Mesenchymal stem cell (in vitro differentiated cells and primary cell): Measurements from ENCODE around the gene CCNQ.

Source experiments
- DNase-seq: peaks from one replicate; pipeline ENCODE4 v3.0.0-alpha.2; 2013
- H2AFZ ChIP-seq: one replicate; pipeline ENCODE4 v1.6.1; 2013; ENCODE audit warnings: low read depth, mild to moderate bottlenecking, control low read depth, inconsistent platforms, low read length, moderate library complexity
- H2AK5ac ChIP-seq: 2 replicates; pipeline ENCODE4 v1.6.1; 2013; ENCODE audit warnings: low read length, moderate library complexity, mild to moderate bottlenecking, inconsistent platforms; ENCODE audit not compliant: severe bottlenecking
- H2BK120ac ChIP-seq: one replicate; pipeline ENCODE4 v1.6.1; 2013; ENCODE audit warnings: low read depth, mild to moderate bottlenecking, inconsistent platforms, low read length, moderate library complexity
- H2BK12ac ChIP-seq, 2 experiments: one replicate each; pipeline ENCODE4 v1.6.1; 2013; ENCODE audit warnings: inconsistent platforms in 2 of 2, low read length in 2 of 2, mild to moderate bottlenecking in 2 of 2, moderate library complexity in 2 of 2, control low read depth in 1 of 2
- H2BK15ac ChIP-seq: one replicate; pipeline ENCODE4 v1.6.1; 2013; ENCODE audit warnings: mild to moderate bottlenecking, low read depth, inconsistent platforms; ENCODE audit not compliant: poor library complexity, severe bottlenecking
- H2BK5ac ChIP-seq: 2 replicates; pipeline ENCODE4 v1.6.1; 2013; ENCODE audit warnings: low read depth, mild to moderate bottlenecking, low read length, control low read depth, inconsistent platforms; ENCODE audit not compliant: poor library complexity, severe bottlenecking
- H3K14ac ChIP-seq, 2 experiments: one replicate each; pipeline ENCODE4 v1.6.1; 2013; ENCODE audit warnings: inconsistent platforms in 2 of 2, low read length in 2 of 2, control low read depth in 1 of 2, mild to moderate bottlenecking in 1 of 2, moderate library complexity in 1 of 2
- H3K18ac ChIP-seq, 2 experiments: one replicate each; pipeline ENCODE4 v1.6.1; 2013; ENCODE audit warnings: inconsistent platforms in 2 of 2, low read length in 2 of 2, control low read depth in 1 of 2, low read depth in 1 of 2, mild to moderate bottlenecking in 1 of 2
- H3K23ac ChIP-seq, 2 experiments: one replicate each; pipeline ENCODE4 v1.6.1; 2013; ENCODE audit warnings: inconsistent platforms in 2 of 2, low read length in 2 of 2, mild to moderate bottlenecking in 2 of 2, moderate library complexity in 2 of 2, control low read depth in 1 of 2
- H3K27ac ChIP-seq: 2 replicates; pipeline ENCODE4 v1.5.1; 2013; ENCODE audit warnings: mild to moderate bottlenecking, moderate library complexity, low read length, control low read depth, inconsistent platforms; ENCODE audit not compliant: poor library complexity, severe bottlenecking
- H3K27me3 ChIP-seq, 2 experiments: 2 replicates each; pipeline versions ENCODE4 v1.6.1 to v1.7.0; 2013; ENCODE audit warnings: low read length in 2 of 2, mild to moderate bottlenecking in 2 of 2, moderate library complexity in 2 of 2, control low read depth in 1 of 2, inconsistent platforms in 1 of 2; ENCODE audit not compliant: control insufficient read depth in 1 of 2, insufficient read depth in 1 of 2
- H3K36me3 ChIP-seq, 2 experiments: 2 replicates each; pipeline versions ENCODE4 v1.6.1 to v1.7.0; 2013; ENCODE audit warnings: low read length in 2 of 2, control low read depth in 1 of 2, inconsistent platforms in 1 of 2, low read depth in 1 of 2, mild to moderate bottlenecking in 1 of 2; ENCODE audit not compliant: insufficient read depth in 2 of 2, control insufficient read depth in 1 of 2
- H3K4ac ChIP-seq, 2 experiments: one replicate each; pipeline ENCODE4 v1.6.1; 2013; ENCODE audit warnings: inconsistent platforms in 2 of 2, low read length in 2 of 2, mild to moderate bottlenecking in 2 of 2, moderate library complexity in 2 of 2, control low read depth in 1 of 2, low read depth in 1 of 2
- H3K4me1 ChIP-seq: 2 replicates; pipeline ENCODE4 v1.6.1; 2013; ENCODE audit warnings: low read depth, low read length, control low read depth; ENCODE audit not compliant: control insufficient read depth, insufficient read depth
- H3K4me2 ChIP-seq: 2 replicates; pipeline ENCODE4 v1.6.1; 2013; ENCODE audit warnings: low read length, mild to moderate bottlenecking, inconsistent platforms; ENCODE audit not compliant: poor library complexity, severe bottlenecking
- H3K4me3 ChIP-seq, 2 experiments: 2 replicates each; pipeline versions ENCODE4 v1.5.1 to v1.7.0; 2013; ENCODE audit warnings: low read length in 2 of 2, mild to moderate bottlenecking in 2 of 2, control low read depth in 1 of 2, low read depth in 1 of 2; ENCODE audit not compliant: insufficient read depth in 1 of 2
- H3K79me1 ChIP-seq: replicated peaks from 2 replicates; pipeline ENCODE4 v1.6.1; 2013; ENCODE audit warnings: mild to moderate bottlenecking, control low read depth, low read length, inconsistent platforms; ENCODE audit not compliant: poor library complexity, severe bottlenecking
- H3K9ac ChIP-seq: 2 replicates; pipeline ENCODE4 v1.7.0; 2013; ENCODE audit warnings: mild to moderate bottlenecking, low read length, moderate library complexity
- H3K9me3 ChIP-seq: 2 replicates; pipeline ENCODE4 v1.7.0; 2013; ENCODE audit warnings: mild to moderate bottlenecking, low read length; ENCODE audit not compliant: control insufficient read depth
- H4K8ac ChIP-seq: one replicate; pipeline ENCODE4 v1.6.1; 2013; ENCODE audit warnings: inconsistent platforms, mild to moderate bottlenecking, low read length, moderate library complexity
- H4K91ac ChIP-seq: one replicate; pipeline ENCODE4 v1.6.1; 2013; ENCODE audit warnings: mild to moderate bottlenecking, low read length, inconsistent platforms
- WGBS: methylation state at CpG from one replicate; pipeline ENCODE4 v1.1.7; 2013; ENCODE audit warnings: mixed read lengths; 5-methylcytosine and 5-hydroxymethylcytosine counted together

CCNQ gene

DNA sequence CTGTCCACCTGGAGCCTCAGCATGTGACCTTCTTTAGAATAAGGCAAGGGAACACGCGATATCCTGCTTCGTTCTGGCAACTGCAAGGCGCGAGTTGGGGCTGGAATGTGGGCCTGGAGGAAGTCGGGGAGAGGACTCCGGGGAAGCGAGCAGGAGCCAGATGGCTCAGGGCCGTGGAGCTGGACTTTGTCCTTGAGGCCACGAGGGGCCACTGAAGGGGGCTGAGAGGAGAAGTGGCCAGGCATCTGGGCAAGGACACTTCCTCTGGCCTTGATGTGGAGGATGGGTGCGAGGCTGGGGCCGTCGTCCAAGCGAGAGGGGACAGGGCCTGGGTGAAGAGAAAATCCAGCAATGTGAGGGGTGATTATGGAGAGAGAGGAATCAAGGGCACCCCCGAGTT lies 35.9 kb upstream of the CCNQ start:
- Histone ChIP-seq H2AK5ac (no peak overlapping the region), H2BK120ac (no peak overlapping the region), H2BK5ac (no peak overlapping the region), H3K4ac (no peak overlapping the region), H3K14ac (no peak overlapping the region), H3K18ac (no peak overlapping the region), H2BK12ac (no peak overlapping the region), H3K4me1 (no peaks in the 10 kb centered on the region), H3K79me1 (no peaks in the 10 kb centered on the region), H3K23ac (no peak overlapping the region), H3K9me3 (peaks cover 21% of the 10 kb centered on the region), H3K36me3 (no peaks in the 10 kb centered on the region), H4K91ac (no peak overlapping the region), H4K8ac (no peak overlapping the region), H2AFZ (no peak overlapping the region), H3K4me3 (no peak overlapping the region), H3K4me2 (no peak overlapping the region), H2BK15ac (no peak overlapping the region), H3K27me3 (peaks cover 6 to 76% of the 10 kb centered on the region in 2 experiments), H3K27ac (no peak overlapping the region), H3K9ac (no peak overlapping the region)
- DNase-seq, result no peak
- 56% methylated on average over 15 of the region's 15 CpGs for WGBS

DNA sequence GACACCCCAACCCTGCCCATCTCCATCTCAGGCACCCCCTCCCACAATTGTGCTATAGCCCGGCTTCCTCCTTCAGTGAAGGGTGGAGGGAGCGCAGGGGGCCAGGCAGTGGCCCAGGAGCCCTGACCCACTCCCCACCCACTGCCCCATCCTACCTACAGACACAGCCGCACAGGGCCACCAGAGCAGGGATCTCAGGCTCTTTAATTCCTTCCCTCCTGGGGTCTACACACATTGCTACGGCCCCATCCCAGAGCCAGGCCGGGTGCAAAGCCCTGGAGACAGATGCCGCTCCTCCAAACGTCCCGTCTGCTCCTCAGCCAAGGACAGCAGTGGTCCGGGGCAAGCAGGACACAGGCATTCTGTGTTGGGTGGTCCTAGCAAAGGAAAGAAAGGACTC lies 35.3 kb upstream of the CCNQ start:
- no peaks in the 10 kb centered on the region for H3K36me3 ChIP-seq
- H3K14ac ChIP-seq, result no peak overlapping the region
- H2BK5ac ChIP-seq, result no peak overlapping the region
- no peak overlapping the region for H2BK12ac ChIP-seq
- no peak for DNase-seq
- H3K23ac ChIP-seq, result no peak overlapping the region
- H3K27me3 ChIP-seq, result peaks cover 6 to 75% of the 10 kb centered on the region in 2 experiments
- H3K79me1 ChIP-seq, result no peaks in the 10 kb centered on the region
- H3K4me1 ChIP-seq, result no peaks in the 10 kb centered on the region
- no peak overlapping the region for H2BK15ac ChIP-seq
- no peak overlapping the region for H3K18ac ChIP-seq
- no peak overlapping the region for H3K4ac ChIP-seq
- H3K4me3 ChIP-seq, result no peak overlapping the region
- H2BK120ac ChIP-seq, result no peak overlapping the region
- no peak overlapping the region for H3K27ac ChIP-seq
- H3K4me2 ChIP-seq, result no peak overlapping the region
- no peak overlapping the region for H4K91ac ChIP-seq
- peaks cover 24% of the 10 kb centered on the region for H3K9me3 ChIP-seq
- no peak overlapping the region for H3K9ac ChIP-seq
- no peak overlapping the region for H2AFZ ChIP-seq
- no peak overlapping the region for H2AK5ac ChIP-seq
- H4K8ac ChIP-seq, result no peak overlapping the region
- 92% methylated on average over 7 of the region's 9 CpGs for WGBS

DNA sequence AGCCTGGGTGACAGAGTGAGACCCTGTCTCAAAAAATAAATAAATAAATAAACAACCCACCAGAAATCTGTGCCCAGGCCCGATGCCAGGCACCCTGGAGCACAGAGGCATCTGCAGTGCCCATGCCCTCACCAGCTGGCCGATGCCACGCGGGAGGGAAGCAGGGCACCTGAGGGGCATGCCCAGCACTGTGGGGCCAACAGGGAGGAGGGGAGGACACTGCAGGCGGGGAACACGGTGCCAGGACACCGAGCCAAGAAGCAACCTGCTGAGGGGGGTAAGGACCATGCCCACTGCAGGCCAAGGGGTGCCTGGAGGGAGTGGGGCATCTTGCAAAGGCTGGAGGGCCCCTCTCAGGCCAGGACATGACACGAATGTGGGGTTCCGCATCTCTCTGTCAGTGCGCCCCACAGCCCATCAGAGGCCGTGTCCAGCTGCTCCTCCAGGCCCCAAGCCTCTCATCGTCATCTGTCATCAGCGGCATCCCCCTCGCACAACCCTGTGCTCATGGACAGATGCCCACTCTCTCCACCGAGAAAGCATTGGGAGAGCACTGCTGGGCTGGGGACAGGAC lies 34.8 kb upstream of the CCNQ start:
- no peak overlapping the region for H3K23ac ChIP-seq
- no peak overlapping the region for H3K4me3 ChIP-seq
- WGBS, result 94% methylated on average over 5 of the region's 15 CpGs
- no peaks in the 10 kb centered on the region for H3K36me3 ChIP-seq
- peaks cover 5% of the 10 kb centered on the region for H3K4me1 ChIP-seq
- H3K14ac ChIP-seq, result no peak overlapping the region
- H3K9ac ChIP-seq, result no peak overlapping the region
- H3K18ac ChIP-seq, result no peak overlapping the region
- peaks cover 1 to 75% of the 10 kb centered on the region in 2 experiments for H3K27me3 ChIP-seq
- no peak overlapping the region for H2AFZ ChIP-seq
- no peak overlapping the region for H3K4me2 ChIP-seq
- no peak overlapping the region for H2BK120ac ChIP-seq
- H2BK5ac ChIP-seq, result no peak overlapping the region
- no peak overlapping the region for H4K91ac ChIP-seq
- DNase-seq, result no peak
- H3K79me1 ChIP-seq, result no peaks in the 10 kb centered on the region
- H2BK12ac ChIP-seq, result no peak overlapping the region
- H2AK5ac ChIP-seq, result no peak overlapping the region
- H3K27ac ChIP-seq, result no peak overlapping the region
- H3K9me3 ChIP-seq, result peaks cover 24% of the 10 kb centered on the region
- H4K8ac ChIP-seq, result no peak overlapping the region
- H3K4ac ChIP-seq, result no peak overlapping the region
- H2BK15ac ChIP-seq, result no peak overlapping the region

DNA sequence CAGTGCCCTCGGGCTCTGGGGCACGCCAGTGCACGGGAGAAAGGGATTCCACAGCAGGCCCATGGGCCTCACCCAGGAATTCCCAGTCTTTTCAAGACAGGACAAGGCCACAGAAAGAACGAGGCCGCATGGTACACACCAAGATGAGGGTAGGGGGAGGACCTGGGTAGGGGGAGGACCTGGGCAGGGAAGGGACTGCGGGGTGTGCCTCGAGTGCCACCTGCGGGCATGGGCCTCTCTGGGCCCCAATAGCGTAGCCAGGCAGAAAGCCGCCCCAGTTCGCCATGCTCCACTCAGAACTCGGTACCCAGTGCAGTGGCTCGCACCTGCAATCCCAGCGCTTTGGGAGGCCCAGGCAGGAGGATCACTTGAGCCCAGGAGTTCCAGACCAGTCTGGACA lies 34.1 kb upstream of the CCNQ start:
- Histone ChIP-seq H2AK5ac (no peak overlapping the region), H3K4me3 (no peak overlapping the region), H3K79me1 (no peaks in the 10 kb centered on the region), H3K4ac (no peak overlapping the region), H3K9me3 (peaks cover 24% of the 10 kb centered on the region), H2BK120ac (no peak overlapping the region), H3K27me3 (peaks cover 0 to 75% of the 10 kb centered on the region in 2 experiments), H3K23ac (no peak overlapping the region), H3K18ac (no peak overlapping the region), H2BK12ac (no peak overlapping the region), H3K36me3 (no peaks in the 10 kb centered on the region), H3K27ac (no peak overlapping the region), H3K4me1 (peaks cover 10% of the 10 kb centered on the region), H4K8ac (no peak overlapping the region), H2BK5ac (no peak overlapping the region), H2AFZ (no peak overlapping the region), H3K14ac (no peak overlapping the region), H3K4me2 (no peak overlapping the region), H4K91ac (no peak overlapping the region), H3K9ac (no peak overlapping the region), H2BK15ac (no peak overlapping the region)
- WGBS, result 85% methylated on average over 14 of the region's 14 CpGs
- DNase-seq, result no peak
